HG03432 (cell line): ENCODE results near the gene NGDN.

Experiments used
- ATAC-seq: cut with Tn5 transposase; IDR thresholded peaks from one replicate; pipeline ENCODE4 v1.9.1; 2021; ENCODE audit warnings: mild to moderate bottlenecking, moderate library complexity; ENCODE audit not compliant: unreplicated experiment

Gene NGDN

GRCh38 chr14:23468704-23469126 lies 788 bp upstream of the NGDN start:
- ATAC-seq = peak; percentile 5

GRCh38 chr14:23469906-23470403 lies 452 bp downstream of the NGDN start:
- peak; percentile 6 for ATAC-seq

- ATAC-seq = no peak
These were observed 1.4 kb downstream of the NGDN start for GRCh38 chr14:23470947-23471346.

- no peak for ATAC-seq
These were observed 8.7 kb downstream of the NGDN start for GRCh38 chr14:23478109-23478759.

GRCh38 chr14:23481362-23481970 lies 12.0 kb downstream of the NGDN start:
- no peak for ATAC-seq

- no peak for ATAC-seq
These were observed 12.7 kb downstream of the NGDN start for GRCh38 chr14:23481979-23482822.

- no peak for ATAC-seq
These were observed 13.3 kb downstream of the NGDN start for GRCh38 chr14:23482823-23483148.

GRCh38 chr14:23483236-23483854 lies 13.8 kb downstream of the NGDN start:
- no peak for ATAC-seq

GRCh38 chr14:23485326-23485725 lies 15.8 kb downstream of the NGDN start:
- no peak for ATAC-seq

- ATAC-seq = no peak
These were observed 16.5 kb downstream of the NGDN start for GRCh38 chr14:23486036-23486435.

- ATAC-seq = no peak
These were observed 17.7 kb downstream of the NGDN start for GRCh38 chr14:23487216-23487615.

GRCh38 chr14:23492618-23493272 lies 23.2 kb downstream of the NGDN start:
- no peak for ATAC-seq

GRCh38 chr14:23494223-23494622 lies 24.7 kb downstream of the NGDN start:
- ATAC-seq = no peak

- no peak for ATAC-seq
These were observed 42.7 kb downstream of the NGDN start for GRCh38 chr14:23512156-23512555.

- no peak for ATAC-seq
These were observed 43.7 kb downstream of the NGDN start for GRCh38 chr14:23513005-23513817.

GRCh38 chr14:23513818-23514643 lies 44.5 kb downstream of the NGDN start:
- no peak for ATAC-seq

- ATAC-seq = no peak
These were observed 45.1 kb downstream of the NGDN start for GRCh38 chr14:23514644-23514957.

- ATAC-seq = no peak
These were observed 48.3 kb downstream of the NGDN start for GRCh38 chr14:23517650-23518326.

GRCh38 chr14:23518709-23519108 lies 49.2 kb downstream of the NGDN start:
- ATAC-seq = no peak
